Activated CD4-positive, alpha-beta T cell treated with anti-CD3 and anti-CD28 coated beads, Interleukin-2, Interleukin-4, amounts not matched to agents 100 ng/mL and 50 ng/mL, durations not matched to agents 16 hours and 8 hours (primary cell): ENCODE data around the gene NRG3.

Experiments used
- DNase-seq: peaks from one replicate; pipeline ENCODE4 v3.0.0-alpha.2; 2020; ENCODE audit warnings: low spot score

NRG3 gene

DNA sequence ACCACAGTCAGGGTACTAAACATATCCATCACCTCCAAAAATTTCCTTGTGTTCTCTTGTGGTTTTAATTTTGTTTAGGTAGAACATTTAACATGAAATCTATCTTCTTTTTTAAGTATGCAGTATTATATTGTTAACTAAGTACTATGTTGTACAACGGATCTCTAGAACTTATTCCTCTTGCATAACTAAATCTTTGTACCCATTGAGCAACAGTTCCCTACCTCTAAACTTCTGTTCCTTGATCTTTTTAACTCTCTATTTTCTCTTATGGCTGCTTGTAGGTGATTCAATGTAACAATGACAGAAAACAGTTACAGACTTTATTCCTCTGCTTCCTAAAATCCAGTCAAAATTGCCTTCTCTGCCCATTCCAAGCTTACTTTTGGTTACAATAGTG lies 9.9 kb downstream of the NRG3 start:
- no peak for DNase-seq

DNA sequence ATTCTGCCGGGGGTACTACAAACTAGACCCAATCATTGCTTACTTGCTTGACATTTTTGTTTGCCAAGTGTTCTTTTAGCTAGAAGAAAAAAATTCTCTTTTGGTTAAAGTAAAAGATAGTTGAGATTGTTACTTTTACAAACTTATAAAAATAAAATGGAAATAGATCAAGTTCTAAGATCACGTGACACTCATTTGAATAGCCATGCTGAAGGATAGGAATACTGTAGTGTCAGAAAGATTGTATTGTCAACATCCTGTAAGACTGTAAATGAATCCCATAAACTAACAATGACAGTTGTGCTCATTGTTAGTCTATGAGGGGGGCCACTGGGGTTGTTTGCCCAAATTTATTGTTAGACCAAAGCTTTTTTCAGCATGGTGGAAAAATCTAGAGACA lies 10.5 kb downstream of the NRG3 start:
- DNase-seq: no peak

DNA sequence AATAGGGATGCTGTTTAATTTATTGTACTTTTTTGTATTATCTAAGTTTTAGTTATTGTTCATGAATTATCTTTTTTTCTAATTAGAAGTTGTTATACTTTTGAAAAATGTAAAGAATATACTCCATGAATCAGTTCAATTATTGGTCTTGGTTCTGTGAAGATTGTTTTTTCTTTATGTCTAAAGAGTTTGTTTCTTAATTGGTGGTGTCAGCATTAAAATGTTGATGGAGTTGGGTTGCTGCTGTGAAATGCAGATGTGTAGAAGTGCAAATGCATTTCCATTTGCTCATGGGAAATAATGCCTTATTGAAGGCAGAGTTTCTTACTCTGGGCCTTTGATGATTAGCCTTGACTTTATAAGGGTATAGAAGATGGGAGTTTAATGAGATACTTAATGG lies 11.9 kb downstream of the NRG3 start:
- DNase-seq: no peak

DNA sequence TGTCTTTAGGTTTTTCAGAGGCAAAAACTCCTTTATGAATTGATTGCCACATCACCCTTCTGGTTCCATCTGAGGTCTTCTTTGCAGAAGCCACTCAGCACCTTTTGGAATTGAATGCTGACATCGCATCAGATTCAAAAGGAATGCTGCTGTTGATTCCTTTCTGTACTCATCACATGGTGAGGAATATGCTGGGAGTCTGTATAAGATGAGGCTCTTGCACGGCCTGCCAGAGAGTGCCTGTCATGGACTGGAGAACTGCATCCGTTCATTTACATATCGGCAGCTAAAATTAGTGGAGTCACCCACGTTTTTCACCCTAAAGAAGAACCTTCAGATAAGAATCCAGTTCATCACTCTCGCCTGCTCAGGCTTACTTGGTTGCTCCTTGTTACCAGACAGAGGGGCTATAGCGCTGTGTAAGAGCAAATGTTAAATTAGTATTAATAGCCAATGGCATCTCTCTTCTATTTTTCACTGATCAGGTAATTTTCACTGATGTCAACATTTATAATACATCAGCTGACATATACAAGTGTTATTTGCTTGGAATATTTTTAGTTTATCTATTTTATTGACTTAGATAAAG lies 14.3 kb downstream of the NRG3 start:
- DNase-seq: no peak

DNA sequence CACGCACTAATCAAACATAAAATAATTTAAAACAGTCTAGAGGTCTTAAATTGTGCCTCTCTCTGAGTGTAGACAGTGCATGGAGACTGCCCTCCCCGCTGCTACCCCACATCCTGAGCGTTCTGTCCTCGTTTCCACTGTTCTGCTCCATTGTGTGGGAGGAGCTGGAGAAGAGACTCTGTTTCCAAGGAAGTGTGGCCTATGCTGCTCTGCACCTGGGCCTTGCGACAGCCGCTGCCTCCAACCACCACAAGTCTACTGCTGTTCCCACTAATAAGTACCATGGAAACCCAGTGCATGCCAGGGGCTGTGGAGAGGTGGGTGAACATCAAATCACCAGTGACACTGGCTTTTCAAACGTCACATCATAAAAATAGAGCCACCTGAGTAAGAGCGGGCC lies 19.6 kb downstream of the NRG3 start:
- no peak for DNase-seq

DNA sequence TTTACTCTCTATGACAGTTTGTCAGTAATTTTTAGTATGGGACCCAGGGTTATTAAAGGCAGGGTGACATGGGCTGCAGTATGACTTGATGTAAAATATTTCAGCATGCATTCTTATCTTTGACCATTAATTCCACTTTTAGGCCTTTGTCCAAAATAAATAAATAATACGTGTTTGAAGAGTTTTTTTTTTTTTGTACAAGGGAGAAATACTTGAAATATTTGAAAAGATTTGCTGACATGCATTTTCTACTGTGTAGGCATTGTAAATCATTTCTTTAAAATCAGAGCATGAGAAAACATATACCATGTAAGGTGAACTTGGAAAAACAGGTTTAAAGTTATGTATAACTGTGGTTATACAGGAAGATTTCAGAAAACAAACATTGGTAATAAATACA lies 23.5 kb downstream of the NRG3 start:
- DNase-seq: no peak

DNA sequence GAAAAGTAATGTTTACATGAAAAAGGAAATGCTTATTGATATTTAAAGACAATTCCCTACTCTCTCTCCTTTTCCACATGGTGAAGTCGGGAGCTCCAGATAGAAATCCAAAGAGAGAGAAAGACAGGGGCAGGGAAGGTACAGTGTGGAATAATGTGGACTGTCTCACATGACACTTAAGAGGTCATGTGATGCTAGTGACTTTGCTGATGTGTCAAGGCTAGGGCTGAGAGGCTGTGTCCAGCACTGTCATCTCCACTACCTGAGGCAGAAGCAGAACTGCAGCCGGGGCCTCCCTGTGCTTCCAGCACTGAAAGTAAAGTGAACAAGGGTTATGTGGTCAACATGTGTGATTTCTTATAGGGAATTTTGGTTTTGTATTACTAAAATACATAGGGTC lies 26.0 kb downstream of the NRG3 start:
- no peak for DNase-seq

DNA sequence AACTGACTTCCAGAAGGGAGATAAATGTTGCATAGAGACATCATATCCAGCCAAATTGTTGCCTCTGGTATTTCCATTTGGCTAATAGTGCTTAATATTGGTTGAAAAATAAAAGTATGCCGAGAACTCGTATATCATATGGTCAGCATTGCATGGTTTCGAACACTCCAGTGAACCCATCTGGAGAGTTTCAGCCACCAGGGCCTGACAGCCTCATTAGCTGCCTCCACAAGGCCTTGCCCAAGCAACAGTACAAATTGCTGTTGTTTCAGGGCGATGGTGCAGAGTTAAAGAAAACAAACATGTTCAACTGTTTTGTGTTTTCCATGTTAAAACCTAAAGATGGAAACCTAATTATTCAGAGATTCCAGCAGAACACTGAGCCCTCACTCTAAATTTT lies 28.5 kb downstream of the NRG3 start:
- no peak for DNase-seq

DNA sequence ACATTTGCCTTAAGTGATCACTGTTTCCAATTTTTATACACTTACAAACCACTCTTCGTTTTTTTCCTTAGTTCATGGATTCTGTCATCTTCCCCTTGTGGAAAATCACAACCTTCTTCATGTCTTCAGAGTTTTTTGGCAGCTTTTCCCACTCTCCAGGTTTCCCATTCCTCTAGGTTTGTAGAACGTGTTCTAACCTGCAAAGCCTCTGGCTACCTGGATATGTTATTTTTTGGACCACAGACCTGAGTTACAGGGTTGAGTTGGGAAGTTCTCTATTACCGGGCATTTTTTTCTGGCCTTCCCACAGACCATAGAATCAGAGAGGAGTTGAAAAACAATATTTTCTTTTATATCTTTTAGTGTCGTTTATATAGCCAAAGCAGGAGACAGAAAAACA lies 30.2 kb downstream of the NRG3 start:
- DNase-seq: no peak

DNA sequence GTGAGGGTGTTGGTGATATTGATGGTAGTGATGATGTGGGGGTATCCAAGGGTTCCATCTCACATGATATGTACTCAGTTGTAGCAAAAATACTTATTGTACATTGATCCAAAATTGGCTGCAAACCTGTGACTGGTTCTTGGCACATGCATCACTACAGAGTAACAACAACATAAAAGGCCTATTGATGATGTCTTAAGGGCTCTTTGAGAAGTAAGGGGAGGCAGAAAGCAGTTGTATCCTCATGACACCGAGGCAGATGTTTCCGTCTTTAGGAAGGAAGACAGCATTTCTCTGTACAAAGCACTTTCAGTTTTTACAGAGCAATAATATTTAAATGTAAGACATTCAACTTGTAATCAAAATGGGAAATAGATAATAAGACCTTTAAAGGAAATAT lies 34.5 kb downstream of the NRG3 start:
- no peak for DNase-seq

DNA sequence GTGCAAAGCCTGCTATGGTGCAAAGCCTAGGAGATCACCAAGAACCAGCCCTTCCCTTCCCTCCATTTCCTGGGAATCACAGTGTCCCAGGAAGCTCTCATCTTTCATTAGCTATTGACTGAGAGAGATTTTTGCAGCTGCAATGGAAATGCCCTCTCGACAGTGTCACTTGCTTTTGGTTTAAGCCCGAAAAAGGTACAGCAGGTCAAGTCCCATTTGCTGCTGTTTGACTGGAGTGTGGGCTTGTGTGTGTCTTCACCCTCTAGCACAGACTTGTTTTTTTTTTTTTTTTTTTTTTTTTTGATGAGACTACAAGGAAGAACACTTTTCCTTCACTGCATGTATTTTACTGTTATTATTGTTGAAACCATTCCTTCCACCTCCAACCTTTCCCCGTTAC lies 36.3 kb downstream of the NRG3 start:
- DNase-seq: no peak

DNA sequence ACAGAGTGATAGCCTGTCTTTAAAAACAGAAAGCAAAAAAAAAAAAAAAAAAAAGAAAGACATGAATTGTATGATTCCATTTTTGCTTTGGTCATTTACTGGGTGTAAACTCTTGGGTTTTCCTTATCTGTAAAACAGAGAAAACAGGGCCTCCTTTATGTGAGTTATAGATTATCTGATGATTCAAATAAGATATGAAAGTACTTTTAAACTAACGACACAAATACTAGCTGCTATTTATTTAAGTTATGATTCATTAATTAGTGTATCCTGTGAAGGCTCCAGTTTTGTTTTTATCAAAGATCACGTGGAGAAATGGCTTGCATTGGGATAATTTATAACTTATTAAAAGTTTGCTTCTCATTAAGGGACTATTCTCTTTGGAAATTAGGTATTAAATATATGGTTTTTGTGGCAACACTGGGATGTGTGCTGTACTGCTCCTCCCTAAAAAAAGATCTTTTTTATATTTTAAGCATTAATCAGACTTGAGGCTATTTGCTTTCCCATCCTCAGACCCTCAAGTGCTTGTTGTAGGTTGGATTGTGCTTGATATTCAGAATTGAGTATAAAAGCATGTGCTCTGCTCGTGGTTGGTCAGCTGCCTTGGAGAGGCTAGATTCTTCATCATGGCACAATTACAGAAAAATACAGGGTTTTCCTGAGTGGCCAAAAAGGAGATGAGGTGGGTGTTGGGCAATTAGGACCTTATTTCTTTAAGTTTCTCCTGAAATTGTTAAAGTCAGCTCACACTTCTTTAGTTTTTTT lies 39.9 kb downstream of the NRG3 start:
- DNase-seq: no peak

DNA sequence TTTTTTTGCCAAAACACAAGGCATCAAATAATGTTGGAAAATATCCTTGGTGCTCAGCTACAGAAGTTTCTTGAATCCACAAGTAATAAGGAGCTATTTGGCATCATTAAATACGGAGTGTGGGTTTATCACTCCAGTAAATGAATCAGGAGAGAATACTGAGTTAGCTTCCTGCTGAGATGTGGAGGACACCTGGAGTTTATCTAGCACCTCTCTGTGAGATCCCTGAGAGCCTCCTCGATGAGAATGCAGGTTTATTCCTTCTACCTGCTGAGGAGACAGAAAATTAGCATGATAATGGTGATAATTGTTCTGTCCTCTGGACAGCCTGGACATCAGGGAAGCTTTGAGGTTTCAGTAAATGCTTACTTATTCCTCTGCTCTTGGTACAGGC lies 40.5 kb downstream of the NRG3 start:
- no peak for DNase-seq

DNA sequence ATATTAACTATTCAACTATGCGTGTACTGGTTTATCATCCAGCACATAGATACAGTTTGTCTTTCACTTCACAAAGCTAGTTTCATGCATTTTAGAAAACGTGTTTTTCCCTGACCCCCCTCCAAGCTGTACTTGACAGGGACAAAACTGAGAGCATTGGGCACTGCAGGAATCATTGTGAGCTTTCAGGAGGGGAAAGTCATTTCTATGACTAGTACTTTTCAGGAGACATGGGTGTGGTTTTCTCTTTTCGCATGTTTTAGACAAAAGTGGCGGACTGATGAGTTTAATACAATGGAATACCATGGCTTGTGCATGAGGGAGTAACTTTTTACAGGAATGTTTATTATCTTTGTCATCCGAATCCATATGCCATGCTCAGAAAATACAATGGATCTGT lies 42.7 kb downstream of the NRG3 start:
- no peak for DNase-seq

DNA sequence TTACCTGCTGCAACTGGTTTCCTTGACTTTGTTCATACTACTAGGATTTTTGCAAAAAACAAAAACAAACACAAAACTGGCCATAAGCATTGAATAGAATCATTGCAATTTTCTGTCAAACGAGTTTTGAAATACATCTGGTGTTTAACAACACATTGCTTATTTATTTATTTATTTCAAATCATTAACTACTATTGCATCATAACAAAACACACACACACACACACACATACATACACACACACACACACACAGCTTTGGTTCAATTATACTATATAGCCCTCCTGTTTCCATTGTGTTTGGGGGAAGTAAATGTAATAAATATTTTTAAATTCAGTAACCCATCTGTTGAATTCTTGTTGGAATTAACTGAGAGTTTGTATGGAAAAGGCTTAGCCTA lies 43.8 kb downstream of the NRG3 start:
- no peak for DNase-seq

DNA sequence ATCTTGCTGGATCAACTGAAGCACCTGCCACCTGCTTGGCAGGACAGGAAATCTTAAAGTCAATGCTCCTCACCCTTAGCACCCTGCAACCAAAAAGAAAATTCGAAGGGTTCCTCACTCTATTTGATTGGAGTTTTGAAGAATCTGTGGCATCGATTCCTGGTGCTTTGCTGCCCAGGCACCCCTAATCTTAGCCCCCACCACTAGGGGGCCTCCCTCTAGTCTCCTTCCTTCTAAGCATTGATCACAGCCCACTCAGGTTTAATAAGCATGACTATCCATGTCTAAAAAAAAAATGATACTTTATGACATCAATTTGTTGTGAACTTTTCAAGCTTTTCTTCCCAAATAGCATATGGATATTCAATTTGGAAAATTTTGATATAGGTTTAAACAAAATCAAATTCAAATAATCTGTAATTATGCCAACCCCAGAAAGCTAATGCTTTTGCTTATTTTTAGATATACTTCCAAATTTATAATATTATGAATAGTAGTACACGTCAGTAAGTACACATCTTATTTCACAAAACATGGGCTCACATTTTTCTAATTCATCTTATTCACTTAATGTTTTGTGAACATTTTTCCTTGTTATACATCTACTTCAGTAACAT lies 45.3 kb downstream of the NRG3 start:
- peak; percentile 7 for DNase-seq

DNA sequence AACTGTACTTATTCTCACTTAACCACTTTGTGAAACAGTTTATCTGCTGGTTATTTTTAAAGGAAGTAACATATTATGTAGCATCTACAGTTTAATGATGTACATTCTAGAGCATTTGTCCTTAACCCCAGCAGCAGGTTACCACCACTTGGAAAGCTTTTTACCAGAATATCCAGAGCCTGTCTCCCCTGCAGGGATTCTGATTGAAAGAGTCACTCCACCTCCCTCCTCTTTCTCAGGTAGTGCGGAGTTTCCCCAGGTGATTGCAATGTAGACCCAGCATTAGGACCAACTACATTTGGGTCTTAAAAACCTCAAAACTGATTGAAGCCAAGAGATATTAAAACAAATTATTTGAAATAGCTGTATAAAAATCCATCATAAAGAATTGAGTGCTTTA lies 53.1 kb downstream of the NRG3 start:
- DNase-seq: no peak

DNA sequence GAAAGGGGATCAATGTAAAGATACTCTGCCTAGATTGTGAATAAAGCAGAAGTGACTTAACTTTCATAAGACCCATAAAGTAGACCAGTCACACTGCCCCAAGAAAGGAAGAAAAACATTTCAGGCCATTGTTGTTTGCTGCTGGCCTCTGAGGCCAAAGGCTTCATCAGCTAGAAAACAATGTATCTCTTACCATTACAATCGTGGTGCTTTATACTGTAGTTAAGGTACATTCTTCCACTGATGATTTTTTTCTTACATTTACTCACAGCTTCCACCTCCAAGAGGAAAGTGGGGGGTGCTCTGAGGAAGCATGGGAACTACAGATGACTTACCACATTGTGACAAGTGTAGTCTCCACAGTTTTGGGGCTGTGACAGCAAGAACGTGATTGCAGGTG lies 68.6 kb downstream of the NRG3 start:
- no peak for DNase-seq

DNA sequence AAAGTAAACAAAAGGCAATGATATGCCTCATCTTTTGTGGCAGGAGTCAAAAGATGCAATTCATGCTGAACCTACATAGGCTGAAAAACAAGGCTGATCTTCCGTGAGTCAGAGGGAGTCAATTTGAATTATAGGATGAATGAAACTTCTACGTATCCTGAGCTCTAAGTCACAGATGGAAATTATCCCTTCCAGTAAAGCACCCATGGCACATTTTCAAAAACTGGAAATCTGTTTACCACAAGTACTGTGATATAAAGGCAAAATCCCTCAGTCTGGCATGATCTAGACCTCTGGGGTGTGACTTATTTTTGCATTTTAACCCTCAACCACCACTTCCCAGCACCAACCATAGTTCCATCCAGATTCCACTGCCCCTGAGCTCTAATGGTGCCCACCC lies 69.6 kb downstream of the NRG3 start:
- DNase-seq: no peak

DNA sequence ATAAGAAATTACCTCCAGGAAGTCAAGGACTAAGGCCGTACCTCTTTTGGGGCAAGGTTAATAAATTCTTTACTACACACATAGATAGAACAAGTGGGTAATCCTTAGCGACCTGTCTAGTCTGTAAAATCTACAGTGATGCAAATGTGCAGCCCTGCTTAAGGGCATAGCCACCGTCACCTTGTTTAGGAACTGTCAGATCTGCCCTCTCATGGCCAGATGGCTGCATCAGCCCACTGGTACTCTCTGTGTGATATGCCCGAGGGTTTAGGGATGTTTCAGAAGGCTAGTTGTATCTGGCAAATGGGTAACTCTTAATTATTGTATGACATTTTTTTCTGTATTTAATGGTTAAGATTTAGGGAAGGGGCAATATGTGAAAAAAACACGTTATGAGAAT lies 74.3 kb downstream of the NRG3 start:
- no peak for DNase-seq

DNA sequence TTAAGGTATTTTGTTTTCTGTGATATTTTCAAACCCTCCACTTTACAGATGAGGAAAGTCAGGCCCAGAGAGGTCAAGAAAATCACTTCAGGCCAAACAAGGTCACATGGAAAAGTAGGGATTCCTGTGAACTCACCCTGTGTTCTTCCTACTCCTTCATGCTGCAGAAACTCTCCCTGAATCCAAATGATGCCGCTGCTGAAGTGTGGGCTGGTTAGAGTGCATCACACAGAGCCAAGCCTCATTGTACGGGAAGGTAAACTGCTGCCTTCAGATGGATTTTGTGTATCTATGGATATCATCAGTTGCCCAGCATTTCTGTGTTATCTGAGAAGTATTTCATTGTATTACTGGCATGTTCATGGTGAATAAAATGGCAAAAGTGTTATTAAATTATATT lies 75.4 kb downstream of the NRG3 start:
- DNase-seq: no peak

DNA sequence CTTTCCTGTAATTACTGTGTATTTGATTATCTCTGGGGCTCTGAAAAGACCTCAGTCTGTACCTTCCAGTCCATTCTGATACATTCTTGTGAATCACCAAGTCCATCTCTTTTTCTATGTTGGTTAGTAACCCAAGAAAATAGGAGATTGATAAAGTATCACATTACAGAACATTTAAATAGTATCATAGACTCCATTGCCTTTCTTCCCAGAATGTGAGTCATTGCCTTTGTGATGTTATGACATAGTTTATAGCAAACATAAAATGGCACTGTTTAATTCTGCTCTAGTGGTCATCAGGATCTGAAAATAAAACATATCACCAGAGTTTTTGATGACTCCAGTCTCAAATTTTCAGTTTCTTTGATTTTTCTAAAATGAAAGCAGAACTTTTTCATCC lies 78.4 kb downstream of the NRG3 start:
- DNase-seq: no peak

DNA sequence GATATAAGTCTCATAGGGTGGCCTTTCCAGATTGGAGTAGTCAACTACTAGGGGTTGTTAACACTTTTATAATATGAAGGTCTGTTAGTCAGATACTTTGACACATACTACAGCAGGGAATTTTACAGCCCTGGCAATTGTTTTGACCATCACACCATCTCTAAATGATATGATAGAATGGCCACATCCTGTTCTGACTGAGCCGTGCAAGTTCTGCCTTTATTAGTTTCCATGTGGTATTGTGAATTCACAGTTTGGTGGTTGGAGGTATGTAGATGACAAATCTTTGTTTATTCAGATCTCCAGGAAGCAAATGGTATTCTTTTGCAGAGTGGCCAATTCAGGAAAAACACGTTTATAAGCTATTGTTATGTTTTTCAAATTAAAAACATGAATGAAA lies 83.0 kb downstream of the NRG3 start:
- no peak for DNase-seq

DNA sequence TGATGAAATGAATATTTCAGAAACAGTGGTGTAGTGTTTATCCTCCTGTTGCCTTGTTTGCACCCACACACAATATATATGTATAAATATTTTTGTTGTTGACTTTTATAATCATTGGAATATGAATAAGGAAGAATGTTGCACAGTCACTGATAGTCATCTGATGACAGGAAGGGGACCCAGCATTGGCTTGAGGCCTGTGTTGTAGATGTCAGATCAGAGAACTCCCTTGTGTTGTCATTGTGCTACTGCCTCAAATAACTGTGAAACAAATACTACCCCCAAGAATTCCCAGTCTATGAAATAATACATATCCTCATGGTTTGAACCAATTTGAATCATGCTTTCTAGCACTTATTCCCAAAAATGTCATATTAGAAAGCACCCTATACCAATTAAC lies 84.0 kb downstream of the NRG3 start:
- no peak for DNase-seq
